AG04450 (cell line): ENCODE results near the gene FOXO1. TPM values are rescaled to one million over a fixed set of nuclear protein-coding genes. Genes with fewer than 3 reads are reported as not detected.

Experiments
- CTCF ChIA-PET: fragments of 300-600, 350-600 bp; formaldehyde crosslinking; extraction: SDS; loops from one replicate; lab custom pipeline; 2022; ENCODE audit warnings: antibody characterized with exemption, inconsistent platforms; lab: Charles Lee
- POLR2A ChIA-PET: fragments of 350-600 bp; formaldehyde crosslinking; extraction: SDS; loops from one replicate; lab custom pipeline; 2021; ENCODE audit warnings: antibody characterized with exemption, inconsistent platforms; lab: Yijun Ruan, JAX
- DNase-seq: peaks from one replicate; pipeline ENCODE4 v3.0.0-alpha.2; 2011; ENCODE audit warnings: low read depth, low spot score
- H3K27ac ChIP-seq: one replicate; pipeline ENCODE4 v1.5.1; 2012; ENCODE audit warnings: low read depth, low read length, control low read depth
- H3K27me3 ChIP-seq: one replicate; pipeline ENCODE4 v1.6.0; 2012; ENCODE audit warnings: low read length; ENCODE audit not compliant: control insufficient read depth, insufficient read depth
- H3K4me3 ChIP-seq: 2 replicates; pipeline ENCODE4 v1.5.1; 2011; ENCODE audit warnings: mild to moderate bottlenecking, low read depth, low read length, control low read depth
- H3K9me3 ChIP-seq: 2 replicates; pipeline ENCODE4 v1.5.1; 2012; ENCODE audit warnings: low read length; ENCODE audit not compliant: control insufficient read depth, insufficient read depth
- polyA plus RNA-seq: library from polyadenylated mRNA; depleted of rRNA; stranded (reverse); fragments of >200 nt; gene quantifications from 2 replicates; pipeline ENCODE4 v1.2.3, GENCODE V29; 2011
- TF ChIP-seq, protein P1 (sequence below): IDR thresholded peaks from 2 replicates; pipeline ENCODE4 v1.5.1; 2011; ENCODE audit warnings: low read depth, low read length, control low read depth, inconsistent platforms

The FOXO1 gene
- polyA plus RNA-seq, 1 experiment = 0.19 TPM

DNA sequence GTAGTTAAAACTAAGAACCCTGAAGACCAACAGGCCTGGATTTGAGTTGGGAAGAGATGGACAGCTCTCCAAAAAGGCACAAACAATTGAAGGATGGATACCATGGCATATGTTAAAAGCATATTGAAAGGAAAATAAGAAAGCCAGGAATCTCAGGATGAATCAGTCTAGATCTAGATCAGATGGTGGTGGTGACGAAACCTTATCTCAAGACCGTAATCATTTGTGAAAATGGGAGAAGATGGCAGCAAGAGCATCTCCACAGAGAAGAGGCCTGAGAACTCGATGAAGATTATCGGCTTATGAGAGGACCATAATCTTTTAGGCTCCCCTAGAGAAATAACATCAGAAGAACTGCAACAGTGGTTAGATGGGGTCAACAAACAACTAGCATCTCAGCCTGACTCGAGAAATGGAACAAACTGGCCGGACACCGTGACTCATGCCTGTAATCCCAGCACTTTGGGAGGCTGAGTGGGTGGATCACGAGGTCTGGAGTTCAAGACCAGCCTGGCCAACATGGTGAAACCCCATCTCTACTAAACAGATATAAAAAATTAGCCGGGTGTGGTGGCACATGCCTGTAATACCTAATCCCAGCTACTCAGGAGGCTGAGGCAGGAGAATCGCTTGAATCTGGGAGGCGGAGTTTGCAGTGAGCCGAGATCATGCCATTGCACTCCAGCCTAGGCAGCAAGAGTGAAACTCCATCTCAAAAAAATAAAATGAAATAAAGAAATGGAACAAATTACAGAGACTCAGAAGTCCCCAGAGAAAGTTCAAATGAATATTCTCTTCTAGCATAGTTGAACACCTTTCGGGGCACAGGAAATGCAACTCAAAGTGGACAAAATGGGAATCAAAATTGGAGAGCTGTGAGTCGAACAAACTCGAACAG is 47.6 kb downstream of the FOXO1 start:
- POLR2A ChIA-PET = no interaction called here
- Histone ChIP-seq H3K27ac (no peak overlapping the region), H3K4me3 (no peak overlapping the region), H3K27me3 (no peaks in the 10 kb centered on the region), H3K9me3 (no peaks in the 10 kb centered on the region)
- TF ChIP-seq, protein P1, sequence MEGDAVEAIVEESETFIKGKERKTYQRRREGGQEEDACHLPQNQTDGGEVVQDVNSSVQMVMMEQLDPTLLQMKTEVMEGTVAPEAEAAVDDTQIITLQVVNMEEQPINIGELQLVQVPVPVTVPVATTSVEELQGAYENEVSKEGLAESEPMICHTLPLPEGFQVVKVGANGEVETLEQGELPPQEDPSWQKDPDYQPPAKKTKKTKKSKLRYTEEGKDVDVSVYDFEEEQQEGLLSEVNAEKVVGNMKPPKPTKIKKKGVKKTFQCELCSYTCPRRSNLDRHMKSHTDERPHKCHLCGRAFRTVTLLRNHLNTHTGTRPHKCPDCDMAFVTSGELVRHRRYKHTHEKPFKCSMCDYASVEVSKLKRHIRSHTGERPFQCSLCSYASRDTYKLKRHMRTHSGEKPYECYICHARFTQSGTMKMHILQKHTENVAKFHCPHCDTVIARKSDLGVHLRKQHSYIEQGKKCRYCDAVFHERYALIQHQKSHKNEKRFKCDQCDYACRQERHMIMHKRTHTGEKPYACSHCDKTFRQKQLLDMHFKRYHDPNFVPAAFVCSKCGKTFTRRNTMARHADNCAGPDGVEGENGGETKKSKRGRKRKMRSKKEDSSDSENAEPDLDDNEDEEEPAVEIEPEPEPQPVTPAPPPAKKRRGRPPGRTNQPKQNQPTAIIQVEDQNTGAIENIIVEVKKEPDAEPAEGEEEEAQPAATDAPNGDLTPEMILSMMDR = no peak
- CTCF ChIA-PET = no interaction called here
- DNase-seq = no peak

DNA sequence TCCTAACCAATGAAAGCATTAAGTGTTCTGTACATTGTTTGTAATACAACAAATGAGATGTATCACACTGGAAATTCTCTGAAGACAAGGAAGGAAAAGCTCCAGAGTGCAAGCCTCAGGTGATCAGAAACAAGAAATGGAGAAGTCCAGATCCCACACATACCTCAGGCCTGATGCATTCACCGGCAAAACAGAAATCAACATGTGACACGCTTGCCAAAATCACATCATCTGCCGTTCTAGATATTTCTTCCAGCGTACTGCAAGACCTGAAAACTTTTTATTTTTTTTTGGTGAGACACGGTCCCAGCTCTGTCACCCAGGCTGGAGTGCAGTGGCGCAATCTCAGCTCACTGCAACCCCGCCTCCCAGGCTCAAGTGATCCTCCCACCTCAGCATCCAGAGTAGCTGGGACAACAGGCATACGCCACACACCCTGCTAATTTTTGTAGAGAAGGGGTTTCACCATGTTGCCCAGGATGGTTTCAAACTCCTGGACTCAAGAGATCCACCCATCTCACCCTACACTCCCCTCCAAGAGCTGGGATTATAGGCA is 48.6 kb downstream of the FOXO1 start:
- CTCF ChIA-PET = interaction anchor here (0.5 kb wide), 1 partner anchor 11 kb away, joined by 5 read pairs; no protein-coding TSS in a partner anchor

DNA sequence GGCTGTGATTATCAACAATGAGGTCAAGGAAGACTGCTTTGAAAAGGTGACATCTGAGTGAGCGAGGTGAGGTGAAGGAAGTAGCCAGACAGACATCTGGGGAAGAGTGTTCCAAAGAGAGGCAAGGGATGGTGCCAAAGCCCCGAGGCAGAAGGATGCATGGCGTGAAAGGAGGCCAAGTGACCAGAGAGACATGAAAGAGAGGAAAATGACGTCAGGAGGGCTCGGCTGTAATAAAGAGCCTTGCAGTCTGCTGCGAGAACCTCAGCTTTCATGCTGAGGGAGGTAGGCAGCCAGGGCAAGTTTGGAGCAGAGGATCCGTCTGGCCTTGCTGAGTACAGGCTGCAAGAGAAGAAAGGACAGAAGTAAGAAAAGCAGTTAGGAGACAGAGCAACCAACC is 50.8 kb downstream of the FOXO1 start:
- Histone ChIP-seq H3K27ac (no peak overlapping the region), H3K9me3 (no peaks in the 10 kb centered on the region), H3K4me3 (no peak overlapping the region), H3K27me3 (no peaks in the 10 kb centered on the region)
- ChIA-PET POLR2A (no interaction called here), CTCF (no interaction called here)
- TF ChIP-seq, protein P1 = no peak
- no peak for DNase-seq

More for the DNA sequence above, 48.6 kb downstream of the FOXO1 start:
- TF ChIP-seq, protein P1 = no peak
- Histone ChIP-seq H3K9me3 (no peaks in the 10 kb centered on the region), H3K27ac (no peak overlapping the region), H3K27me3 (no peaks in the 10 kb centered on the region), H3K4me3 (no peak overlapping the region)
- POLR2A ChIA-PET = no interaction called here
- DNase-seq = no peak

DNA sequence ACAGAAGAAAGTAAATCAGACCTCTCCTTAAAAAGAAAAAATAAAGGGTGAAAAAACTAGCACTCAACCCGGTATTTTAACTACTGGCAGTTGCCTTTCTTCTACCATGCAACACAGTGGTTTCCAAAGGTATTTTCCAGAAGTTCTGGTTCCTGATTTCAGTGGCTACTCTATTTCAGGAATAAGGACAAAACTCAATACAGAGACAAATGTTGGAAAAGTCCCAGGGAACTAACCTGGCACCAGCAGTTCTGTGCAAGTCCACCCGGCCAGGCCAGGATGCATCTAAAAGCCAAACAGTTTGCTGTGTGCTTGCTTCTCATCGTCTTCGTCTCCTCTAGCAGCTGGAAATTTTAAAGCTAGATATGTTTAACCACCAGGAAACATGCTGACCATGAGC is 52.5 kb downstream of the FOXO1 start:
- POLR2A ChIA-PET = no interaction called here
- H3K9me3 ChIP-seq = no peaks in the 10 kb centered on the region
- H3K27ac ChIP-seq = no peak overlapping the region
- H3K27me3 ChIP-seq = no peaks in the 10 kb centered on the region
- CTCF ChIA-PET = no interaction called here
- TF ChIP-seq, protein P1 = no peak
- DNase-seq = no peak
- no peak overlapping the region for H3K4me3 ChIP-seq
